Heart left ventricle (tissue), 16 donors: ENCODE data around the gene MDK. TPM values are rescaled to one million over a fixed set of nuclear protein-coding genes. Genes with fewer than 3 reads are reported as not detected.

ENCODE experiments used
- ATAC-seq, 4 donors: fragments of 200-7000 bp; cut with Tn5 transposase; one replicate each; pipeline ENCODE4 v1.9.1; 2020 to 2022; ENCODE audit warnings: moderate library complexity in 4 of 4, mild to moderate bottlenecking in 3 of 4, moderate number of reproducible peaks in 1 of 4
- DNase-seq, 5 donors: peaks; one replicate each; pipeline ENCODE4 v3.0.0-alpha.2; 2020
- H3K27ac ChIP-seq, 12 donors: fragments of 200-600 bp; sonication (generic) in 4 of 12; one replicate each; pipeline versions ENCODE4 v1.5.0 to v1.8.0; 2016 to 2022; ENCODE audit warnings: mild to moderate bottlenecking in 2 of 12
- H3K27me3 ChIP-seq, 9 donors: fragments of 200-600 bp; sonication (generic) in 2 of 9; one replicate each; pipeline versions ENCODE4 v1.5.1 to v1.8.0; 2016 to 2022; ENCODE audit warnings: mild to moderate bottlenecking in 3 of 9
- H3K36me3 ChIP-seq, 9 donors: fragments of 200-600 bp; sonication (generic) in 2 of 9; one replicate each; pipeline versions ENCODE4 v1.5.0 to v1.8.0; 2018 to 2022; ENCODE audit warnings: mild to moderate bottlenecking in 2 of 9
- H3K4me1 ChIP-seq, 12 donors: fragments of 200-600 bp; sonication (generic) in 4 of 12; one replicate each; pipeline versions ENCODE4 v1.5.0 to v1.8.0; 2016 to 2022; ENCODE audit warnings: mild to moderate bottlenecking in 3 of 12
- H3K4me3 ChIP-seq, 12 donors: fragments of 200-600 bp; sonication (generic) in 4 of 12; one replicate each; pipeline versions ENCODE4 v1.5.0 to v1.8.0; 2017 to 2022; ENCODE audit warnings: mild to moderate bottlenecking in 9 of 12, moderate library complexity in 4 of 12
- H3K9me3 ChIP-seq, 12 donors: fragments of 200-600 bp; sonication (generic) in 4 of 12; one replicate each; pipeline versions ENCODE4 v1.5.0 to v1.8.0; 2016 to 2022; ENCODE audit warnings: mild to moderate bottlenecking in 1 of 12
- CTCF ChIP-seq, 12 donors: fragments of 200-600 bp; sonication (generic) in 4 of 12; IDR thresholded peaks; one replicate each; pipeline versions ENCODE4 v1.5.0 to v1.8.0; 2018 to 2022; ENCODE audit warnings: antibody characterized with exemption in 12 of 12, mild to moderate bottlenecking in 5 of 12
- POLR2A ChIP-seq, 2 donors: fragments of 450-650 bp; IDR thresholded peaks; one replicate each; pipeline ENCODE4 v1.6.1; 2017; ENCODE audit warnings: antibody characterized with exemption in 2 of 2, mild to moderate bottlenecking in 2 of 2, moderate library complexity in 2 of 2
- WGBS, 4 donors: extraction: QIAGEN DNeasy Blood & Tissue Kit in 2 of 4; methylation state at CpG; one replicate each; pipeline versions ENCODE4 v1.1.5 to v1.1.7; 2013 to 2018; 5-methylcytosine and 5-hydroxymethylcytosine counted together
- intact Hi-C, 10 donors: fragments of 100-400 bp; cut with DNase I; formaldehyde crosslinking; loops; one replicate each; pipeline versions ENCODE4 v1.11.1 to v1.14.2; 2022
- polyA plus RNA-seq, 2 donors: library from polyadenylated mRNA; stranded (reverse); fragments of 200-250 nt; gene quantifications; one replicate each; pipeline ENCODE4 v1.2.3, GENCODE V29; 2013
- total RNA-seq, 9 donors: library from RNA; depleted of rRNA in 2 of 9; stranded (reverse); fragments of >200 nt in 2 of 9; fragmentation: NEBNext Ultra II Directional in 3 of 9; extraction: Animal tissue kit (Norgen Biotek cat#: 25700) in 3 of 9; gene quantifications; one replicate each; pipeline versions ENCODE4 v1.1.0 to v1.2.4, GENCODE V29; 2016 to 2023
- donor health status: ischemic (EF 13 %, LVEDD 7.1; RV severe dilation, severe dysfunction).
- donor health status: healthy with polysubstance abuse.
- donor health status: DM: no; HTN: yes; CAD: no.
- donor health status: DM: no; HTN: no; CAD: no.
- donor health status: ischemic (EF 25% LVEDD 6.9; RV normal size, moderate dysfunction).
- donor health status: ischemic (EF 25% LVEDD 5.7; RV mildly dilated, moderate dysfunction).
- donor health status: healthy.
- donor health status: DM: yes; HTN: yes; CAD: no.
- donor health status: ischemic (EF 35%, LVEDD 5.7; RV mildly dilated, moderate dysfunction).
- donor health status: nonischemic (EF 11% LVEDD 7.7; RV severe dilation, severe dysfunction).
- donor health status: DM: yes; HTN: yes; CAD: no.
- donor health status: PGD.
- donor health status: ischemic (EF 29% LVEDD 5.4; RV normal size, mild dysfunction).
- donor health status: nonischemic (EF 23%, LVEDD 6.1; RV moderate dilation, normal function).

MDK gene
- total and polyA plus RNA-seq, 11 donors, result 1.9 to 26.5 (median 5.4) TPM

GRCh38 chr11:46345881-46346484 lies 35.5 kb upstream of the MDK start:
- DNase-seq, result no peak
- 55 to 62% (median 62%) methylated on average over 10 of the region's 10 CpGs for WGBS, 4 donors
- Histone ChIP-seq H3K27ac (peak overlapping the region; percentile 51 to 93 (median 84)), H3K4me1 (peaks cover 0 to 78% (median 50%) of the 10 kb centered on the region in 12 donors), H3K4me3 (peak overlapping the region; percentile 22 to 93 (median 62)), H3K36me3 (peaks cover 0 to 2% (median 0%) of the 10 kb centered on the region in 9 donors), H3K27me3 (no peaks in the 10 kb centered on the region), H3K9me3 (no peaks in the 10 kb centered on the region)
- no peak for TF ChIP-seq CTCF (IDR thresholded peaks at IDR 0.05)
- TF ChIP-seq POLR2A (IDR thresholded peaks at IDR 0.05), result no peak
- intact Hi-C loops, result no loop called here
- peak in 2 of 4 donors; percentile 0 to 5 for ATAC-seq

- peak within 1 kb of the TSS; percentile 72 to 95 (median 84) for H3K4me3 ChIP-seq
- peak; percentile 87 to 95 (median 88) for DNase-seq
- no peaks in the 10 kb centered on the region for H3K27me3 ChIP-seq
- intact Hi-C loops, result no loop called here
- WGBS, 4 donors, result 6 to 16% (median 10%) methylated on average over 19 to 80 of the region's 80 CpGs
- peaks cover 5 to 79% (median 54%) of the 10 kb centered on the region in 12 donors for H3K4me1 ChIP-seq
- TF ChIP-seq POLR2A (IDR thresholded peaks at IDR 0.05) (peak in 1 of 2 donors; percentile 65), CTCF (IDR thresholded peaks at IDR 0.05) (peak; percentile 49 to 99 (median 82))
- H3K9me3 ChIP-seq, result no peaks in the 10 kb centered on the region
- peak within 1 kb of the TSS in 11 of 12 donors; percentile 66 to 93 (median 84) for H3K27ac ChIP-seq
- peaks cover 0 to 5% (median 0%) of the 10 kb centered on the region in 9 donors for H3K36me3 ChIP-seq
- peak; percentile 61 to 83 (median 78) for ATAC-seq
These were observed 34.4 kb upstream of the MDK start, which contains the start of gene DGKZ for GRCh38 chr11:46346886-46347636. Gene DGKZ, plus strand, starts transcription at chr11:46347463. Its CDS starts 197 bp downstream, at chr11:46347660.

- Histone ChIP-seq H3K9me3 (no peaks in the 10 kb centered on the region), H3K27ac (peak overlapping the region in 11 of 12 donors; percentile 29 to 86 (median 67)), H3K4me1 (peaks cover 5 to 79% (median 56%) of the 10 kb centered on the region in 12 donors), H3K4me3 (peak overlapping the region; percentile 72 to 95 (median 84)), H3K27me3 (no peaks in the 10 kb centered on the region), H3K36me3 (peaks cover 0 to 5% (median 0%) of the 10 kb centered on the region in 9 donors)
- 1 to 24% (median 17%) methylated on average over 29 to 63 of the region's 63 CpGs for WGBS, 4 donors
- ATAC-seq (peak in 2 of 4 donors; percentile 1), DNase-seq (peak in 2 of 5 donors; percentile 51 to 63)
- TF ChIP-seq CTCF (IDR thresholded peaks at IDR 0.05) (no peak), POLR2A (IDR thresholded peaks at IDR 0.05) (no peak)
- intact Hi-C loops, result loop anchor here in 1 of 10 donors (2.0 kb wide), 1 partner anchor 17 kb away; no protein-coding TSS in a partner anchor
These were observed 33.7 kb upstream of the MDK start for GRCh38 chr11:46347637-46348311.
